ENCODE results near the gene WARS2.

DNA sequence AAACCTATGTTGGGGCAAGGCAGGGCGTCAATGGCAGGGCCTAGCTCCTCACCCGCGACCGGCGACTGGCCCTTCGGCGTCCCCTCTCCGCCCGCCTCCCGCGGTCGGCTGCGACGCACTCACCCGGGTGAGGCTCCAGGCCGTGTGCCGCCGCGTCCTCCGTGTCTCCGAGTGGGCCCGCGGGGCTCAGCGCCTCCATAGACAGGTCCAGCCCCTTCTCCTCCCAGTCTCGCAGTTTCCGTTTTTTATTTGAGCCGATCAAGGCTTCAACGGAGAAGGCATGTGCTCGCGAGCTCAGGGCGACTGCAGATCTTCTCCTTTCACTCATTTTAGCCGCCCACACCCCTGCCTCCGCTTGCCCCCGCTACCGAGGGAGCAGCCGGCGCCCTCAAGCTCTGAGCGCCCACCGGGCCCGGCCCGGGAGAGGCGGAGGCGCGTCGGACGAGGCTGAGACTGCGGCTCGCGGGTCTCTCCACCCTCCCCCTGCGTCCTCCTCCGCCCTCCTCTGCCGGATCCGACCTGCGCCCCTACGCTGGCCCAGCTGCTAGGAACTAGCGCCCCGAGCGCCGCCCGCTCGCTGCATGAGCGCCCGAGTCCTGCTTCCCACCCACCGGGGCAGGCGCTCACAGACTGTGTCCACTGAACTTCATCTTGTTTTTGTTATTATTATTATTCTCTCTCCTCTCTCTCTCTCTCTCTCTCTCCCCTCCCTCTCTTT is 152.8 kb downstream of the WARS2 start:
- no peak for TF ChIP-seq GATA2 (IDR thresholded peaks at IDR 0.05; ENCODE audit: low read depth, low read length)
- TF ChIP-seq GATA3 (IDR thresholded peaks at IDR 0.05; ENCODE audit: low read depth, low read length): no peak

Measured in SH-SY5Y (cell line).